Esophagus squamous epithelium (tissue), 4 donors: Measurements from ENCODE around the gene TTC3.
A peak's percentile ranks its signal among the peaks of the same experiment; 100 is the strongest.

Experiments
- POLR2A ChIP-seq, 4 donors: fragments of 450-650 bp; IDR thresholded peaks; one replicate each; pipeline ENCODE4 v1.6.1; 2017; ENCODE audit warnings: antibody characterized with exemption in 4 of 4, mild to moderate bottlenecking in 4 of 4, moderate library complexity in 3 of 4
- TF ChIP-seq, protein P1 (sequence below), 6 experiments: fragments of 450-650 bp in 4 of 6; fragments of 200-600 bp in 2 of 6; sonication (generic) in 2 of 6; IDR thresholded peaks; one replicate each; pipeline ENCODE4 v1.5.1; 2016 to 2019; ENCODE audit warnings: antibody characterized with exemption in 6 of 6, mild to moderate bottlenecking in 4 of 6, moderate library complexity in 4 of 6

DNA sequence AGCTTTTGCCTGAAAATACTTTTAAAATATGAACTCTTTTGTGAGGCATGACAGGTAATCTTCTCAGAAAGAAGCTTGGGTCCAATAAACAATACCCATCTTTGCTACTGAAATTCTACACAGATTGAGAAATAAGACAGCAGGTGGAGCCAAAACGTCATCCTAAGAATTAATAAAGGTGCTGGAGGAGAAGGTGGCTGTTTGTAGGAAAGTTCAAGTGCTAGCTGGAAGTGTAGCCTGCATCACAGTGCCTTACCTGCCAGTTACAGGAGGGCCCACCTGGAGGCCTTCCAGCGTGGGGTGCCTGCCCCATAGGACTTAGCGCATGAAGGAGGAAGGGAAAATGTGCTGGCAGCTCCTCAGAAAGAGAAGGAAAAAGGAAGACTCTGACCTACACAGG is 93.7 kb downstream of the TTC3 start:
- TF ChIP-seq, protein P1, sequence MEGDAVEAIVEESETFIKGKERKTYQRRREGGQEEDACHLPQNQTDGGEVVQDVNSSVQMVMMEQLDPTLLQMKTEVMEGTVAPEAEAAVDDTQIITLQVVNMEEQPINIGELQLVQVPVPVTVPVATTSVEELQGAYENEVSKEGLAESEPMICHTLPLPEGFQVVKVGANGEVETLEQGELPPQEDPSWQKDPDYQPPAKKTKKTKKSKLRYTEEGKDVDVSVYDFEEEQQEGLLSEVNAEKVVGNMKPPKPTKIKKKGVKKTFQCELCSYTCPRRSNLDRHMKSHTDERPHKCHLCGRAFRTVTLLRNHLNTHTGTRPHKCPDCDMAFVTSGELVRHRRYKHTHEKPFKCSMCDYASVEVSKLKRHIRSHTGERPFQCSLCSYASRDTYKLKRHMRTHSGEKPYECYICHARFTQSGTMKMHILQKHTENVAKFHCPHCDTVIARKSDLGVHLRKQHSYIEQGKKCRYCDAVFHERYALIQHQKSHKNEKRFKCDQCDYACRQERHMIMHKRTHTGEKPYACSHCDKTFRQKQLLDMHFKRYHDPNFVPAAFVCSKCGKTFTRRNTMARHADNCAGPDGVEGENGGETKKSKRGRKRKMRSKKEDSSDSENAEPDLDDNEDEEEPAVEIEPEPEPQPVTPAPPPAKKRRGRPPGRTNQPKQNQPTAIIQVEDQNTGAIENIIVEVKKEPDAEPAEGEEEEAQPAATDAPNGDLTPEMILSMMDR (IDR thresholded peaks at IDR 0.05), result peak in 4 of 6 experiments; percentile 12 to 43 (median 26)
- TF ChIP-seq POLR2A (IDR thresholded peaks at IDR 0.05), result no peak
